Rectal smooth muscle tissue (tissue), 1 donor: ENCODE measurements around the gene C19orf44.
"Not testable (repeated sequence)": the region's sequence is repeated elsewhere in the genome, so short reads cannot be mapped to it uniquely, and the experiment has no call there.

ENCODE experiments used
- H3K27ac ChIP-seq: one replicate; pipeline ENCODE4 v1.7.0; 2013; ENCODE audit warnings: low read depth, low read length, inconsistent platforms
- H3K27me3 ChIP-seq: one replicate; pipeline ENCODE4 v1.7.0; 2013; ENCODE audit warnings: low read length; ENCODE audit not compliant: control insufficient read depth, insufficient read depth
- H3K36me3 ChIP-seq: one replicate; pipeline ENCODE4 v1.7.0; 2013; ENCODE audit warnings: low read length; ENCODE audit not compliant: control insufficient read depth, insufficient read depth
- H3K4me1 ChIP-seq: one replicate; pipeline ENCODE4 v1.7.0; 2013; ENCODE audit warnings: low read length; ENCODE audit not compliant: control insufficient read depth, insufficient read depth
- H3K4me3 ChIP-seq: one replicate; pipeline ENCODE4 v1.7.0; 2013; ENCODE audit warnings: low read length
- H3K9ac ChIP-seq: one replicate; pipeline ENCODE4 v1.7.0; 2013; ENCODE audit warnings: low read length

The C19orf44 gene

DNA sequence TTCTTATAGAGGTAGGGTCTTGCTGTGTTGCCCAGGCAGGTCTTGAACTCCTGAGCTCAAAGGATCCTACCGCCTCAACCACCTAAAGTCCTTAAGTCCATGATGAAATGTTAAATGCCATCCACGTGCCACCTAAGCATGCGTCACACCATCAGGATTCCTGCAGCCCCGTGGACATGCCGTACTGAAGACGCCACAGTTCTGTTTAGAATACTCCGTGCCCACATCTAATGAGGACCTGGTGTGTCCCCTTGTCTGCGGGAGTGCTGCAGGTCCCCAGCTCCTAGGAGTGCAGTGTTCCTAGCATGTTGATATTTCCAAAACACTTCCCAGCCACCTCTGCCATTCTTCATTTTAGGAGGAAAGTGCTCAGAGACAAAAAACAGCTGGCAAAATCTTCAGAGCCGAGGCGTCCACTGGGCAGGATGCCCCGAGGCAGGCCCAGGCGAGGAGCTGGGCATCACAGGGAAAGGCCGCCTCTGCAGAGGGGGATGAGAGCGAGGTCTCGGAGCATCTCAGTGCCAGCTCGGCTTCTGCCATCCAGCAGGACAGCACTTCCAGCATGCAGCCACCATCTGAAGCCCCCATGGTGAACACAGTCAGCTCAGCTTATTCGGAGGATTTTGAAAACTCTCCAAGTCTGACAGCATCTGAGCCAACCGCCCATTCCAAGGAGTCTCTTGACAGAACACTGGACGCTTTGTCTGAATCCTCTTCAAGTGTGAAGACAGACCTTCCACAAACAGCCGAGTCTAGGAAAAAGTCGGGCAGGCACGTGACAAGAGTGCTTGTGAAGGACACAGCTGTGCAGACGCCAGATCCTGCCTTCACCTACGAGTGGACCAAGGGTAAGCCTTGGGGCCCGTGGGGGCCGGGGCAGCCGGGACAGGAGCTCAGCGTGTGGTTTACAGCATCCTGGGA, 13.2 kb downstream of the C19orf44 start:
- H3K27me3 ChIP-seq = no peaks in the 10 kb centered on the region
- peaks cover 6% of the 10 kb centered on the region for H3K36me3 ChIP-seq
- no peaks in the 10 kb centered on the region for H3K4me1 ChIP-seq
- no peak overlapping the region for H3K4me3 ChIP-seq
- no peak overlapping the region for H3K27ac ChIP-seq
- H3K9ac ChIP-seq = no peak overlapping the region

DNA sequence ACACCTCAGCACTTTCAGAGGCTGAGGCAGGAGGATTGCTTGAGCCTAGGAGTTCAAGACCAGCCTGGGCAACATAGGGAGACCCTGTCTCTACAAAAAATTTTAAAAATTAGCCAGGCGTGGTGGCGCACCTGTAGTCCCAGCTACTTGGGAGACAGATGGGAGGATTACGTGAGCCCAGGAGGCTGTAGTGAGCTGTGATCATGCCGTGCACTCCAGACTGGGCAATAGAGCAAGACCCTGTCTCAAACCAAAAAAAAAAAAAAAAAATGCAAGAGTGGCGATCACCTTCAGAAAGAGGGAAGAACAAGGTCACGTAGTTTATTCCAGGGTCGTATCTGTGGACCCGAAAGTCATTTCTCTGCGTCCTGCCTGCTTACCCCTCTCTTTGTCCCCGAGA, 16.4 kb downstream of the C19orf44 start:
- not testable (repeated sequence) for H3K9ac ChIP-seq, H3K27me3 ChIP-seq, H3K4me1 ChIP-seq, H3K27ac ChIP-seq, H3K4me3 ChIP-seq
- H3K36me3 ChIP-seq = peaks cover 17% of the 10 kb centered on the region

- Histone ChIP-seq H3K9ac (no peak overlapping the region), H3K27me3 (no peaks in the 10 kb centered on the region), H3K27ac (no peak overlapping the region), H3K36me3 (peaks cover 26% of the 10 kb centered on the region), H3K4me1 (no peaks in the 10 kb centered on the region), H3K4me3 (no peak overlapping the region)
Measured at GRCh38 chr19:16514383-16515019, 18.3 kb downstream of the C19orf44 start.

- H3K27me3 ChIP-seq = no peaks in the 10 kb centered on the region
- no peak overlapping the region for H3K4me3 ChIP-seq
- peaks cover 32% of the 10 kb centered on the region for H3K36me3 ChIP-seq
- H3K9ac ChIP-seq = no peak overlapping the region
- H3K27ac ChIP-seq = no peak overlapping the region
- no peaks in the 10 kb centered on the region for H3K4me1 ChIP-seq
Measured at GRCh38 chr19:16516381-16516780, 20.2 kb downstream of the C19orf44 start.

GRCh38 chr19:16516923-16517610, 20.9 kb downstream of the C19orf44 start:
- no peak overlapping the region for H3K9ac ChIP-seq
- no peak overlapping the region for H3K4me3 ChIP-seq
- no peaks in the 10 kb centered on the region for H3K27me3 ChIP-seq
- no peak overlapping the region for H3K27ac ChIP-seq
- peaks cover 32% of the 10 kb centered on the region for H3K36me3 ChIP-seq
- H3K4me1 ChIP-seq = no peaks in the 10 kb centered on the region

DNA sequence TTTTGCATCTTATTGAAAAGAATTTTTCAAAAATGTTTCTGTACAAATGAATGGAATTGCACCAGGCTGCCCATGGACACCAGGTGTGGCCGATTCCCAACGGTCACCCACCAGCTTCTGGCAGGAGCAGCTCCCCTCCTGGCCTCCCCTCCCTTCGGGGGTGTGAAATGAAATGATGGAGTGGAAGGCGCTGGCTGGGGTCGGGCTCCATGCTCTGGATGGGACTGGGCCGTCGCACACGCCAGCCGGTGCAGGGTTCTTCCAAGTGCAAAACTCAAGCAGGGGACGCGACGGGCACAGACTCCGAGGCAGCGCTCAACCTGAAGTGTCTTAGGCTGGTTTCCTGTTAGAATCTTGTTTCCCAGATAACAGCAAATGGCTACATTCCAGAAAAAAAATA, 21.9 kb downstream of the C19orf44 start:
- H3K9ac ChIP-seq = no peak overlapping the region
- no peaks in the 10 kb centered on the region for H3K4me1 ChIP-seq
- no peaks in the 10 kb centered on the region for H3K27me3 ChIP-seq
- no peak overlapping the region for H3K4me3 ChIP-seq
- H3K27ac ChIP-seq = no peak overlapping the region
- peaks cover 37% of the 10 kb centered on the region for H3K36me3 ChIP-seq

DNA sequence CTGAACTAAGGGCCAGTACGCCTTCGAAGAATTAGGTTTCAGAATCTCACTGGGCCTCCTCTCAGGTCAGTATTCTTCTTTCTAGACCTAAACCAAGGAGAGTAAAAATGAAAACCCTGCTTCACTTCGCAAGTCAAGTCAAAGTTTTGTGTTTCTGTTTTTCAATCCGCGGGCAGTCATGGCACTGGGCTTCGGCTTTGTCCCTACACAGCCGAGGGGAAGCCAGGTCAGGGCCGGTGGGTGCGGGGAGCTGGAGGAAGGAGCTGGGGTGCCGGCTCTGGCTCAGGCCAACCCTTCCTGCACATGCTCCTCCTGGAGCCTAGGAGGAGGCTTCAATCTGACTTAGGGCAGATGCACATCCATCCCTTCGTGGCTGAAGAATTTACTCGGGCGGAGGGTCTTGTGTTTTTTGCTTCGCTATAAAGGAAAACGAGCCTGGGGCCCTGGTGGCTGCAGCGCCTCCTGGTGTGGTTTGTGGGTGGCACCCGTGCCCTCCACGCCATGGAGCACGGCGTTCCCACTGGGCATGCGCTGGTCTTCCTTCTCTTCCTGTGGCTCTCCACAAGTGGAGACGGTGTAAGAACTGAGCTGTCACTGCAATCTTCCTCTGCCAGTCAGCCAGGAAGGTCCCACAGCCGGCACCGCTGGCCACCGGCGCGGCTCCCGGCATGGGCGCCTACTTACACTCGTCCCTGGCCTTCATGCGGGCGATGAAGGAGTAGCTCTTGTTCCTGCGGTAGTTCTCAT, 22.5 kb downstream of the C19orf44 start:
- Histone ChIP-seq H3K4me1 (no peaks in the 10 kb centered on the region), H3K4me3 (no peak overlapping the region), H3K27me3 (no peaks in the 10 kb centered on the region), H3K27ac (no peak overlapping the region), H3K9ac (no peak overlapping the region), H3K36me3 (peaks cover 41% of the 10 kb centered on the region)

DNA sequence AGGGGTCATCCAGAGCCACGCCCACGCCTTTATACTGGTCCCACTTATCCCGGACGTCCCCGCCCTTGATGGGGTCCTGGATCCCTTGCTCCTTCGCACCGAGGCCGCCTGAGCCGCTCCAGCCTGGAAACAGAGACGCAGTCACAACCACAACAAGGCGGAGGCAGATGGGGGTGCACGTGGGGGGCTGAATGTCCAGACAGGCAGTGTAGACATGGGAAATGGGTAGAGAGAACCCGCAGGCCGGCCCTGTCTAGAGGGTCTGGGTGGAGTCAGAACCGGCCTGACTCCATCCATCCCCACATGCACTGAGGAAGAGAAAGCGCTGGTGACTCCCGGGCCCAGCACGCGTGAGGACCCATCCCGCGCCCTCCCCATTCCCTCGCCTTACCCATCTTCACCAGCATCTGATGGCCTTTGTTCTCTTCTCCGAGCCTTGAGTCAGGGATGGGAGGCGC, 23.1 kb downstream of the C19orf44 start:
- H3K27ac ChIP-seq = no peak overlapping the region
- H3K4me1 ChIP-seq = no peaks in the 10 kb centered on the region
- no peaks in the 10 kb centered on the region for H3K27me3 ChIP-seq
- H3K36me3 ChIP-seq = peaks cover 43% of the 10 kb centered on the region
- no peak overlapping the region for H3K9ac ChIP-seq
- H3K4me3 ChIP-seq = no peak overlapping the region

GRCh38 chr19:16520074-16520973, 24.1 kb downstream of the C19orf44 start:
- no peak overlapping the region for H3K4me3 ChIP-seq
- no peak overlapping the region for H3K27ac ChIP-seq
- H3K27me3 ChIP-seq = no peaks in the 10 kb centered on the region
- no peaks in the 10 kb centered on the region for H3K4me1 ChIP-seq
- no peak overlapping the region for H3K9ac ChIP-seq
- peaks cover 43% of the 10 kb centered on the region for H3K36me3 ChIP-seq

GRCh38 chr19:16520986-16521624, 24.9 kb downstream of the C19orf44 start:
- Histone ChIP-seq H3K36me3 (peaks cover 49% of the 10 kb centered on the region), H3K9ac (no peak overlapping the region), H3K4me1 (no peaks in the 10 kb centered on the region), H3K27me3 (no peaks in the 10 kb centered on the region), H3K27ac (no peak overlapping the region), H3K4me3 (no peak overlapping the region)

- Histone ChIP-seq H3K4me1 (no peaks in the 10 kb centered on the region), H3K9ac (no peak overlapping the region), H3K27me3 (no peaks in the 10 kb centered on the region), H3K4me3 (no peak overlapping the region), H3K36me3 (peaks cover 46% of the 10 kb centered on the region), H3K27ac (no peak overlapping the region)
Measured at GRCh38 chr19:16521715-16522289, 25.6 kb downstream of the C19orf44 start.
